ENCODE measurements around the gene RBM39. TPM values are rescaled to one million over a fixed set of nuclear protein-coding genes. Genes with fewer than 3 reads are reported as not detected.

RBM39 gene
- total RNA-seq, 2 experiments from 2014 or later, result 333 to 358 TPM

Other genes with a start within 250 kb of the RBM39 start
- not detected for gene C20orf173, start 212.6 kb downstream of the RBM39 start, total RNA-seq
- 100 to 1,000 TPM; 114 to 122 TPM for gene ERGIC3, start 200.2 kb downstream of the RBM39 start, total RNA-seq
- gene SPAG4, start 126.4 kb downstream of the RBM39 start, total RNA-seq, result 1 to 10 TPM; 2.6 to 5.0 TPM
- 100 to 1,000 TPM; 271 to 272 TPM for gene CPNE1, start 77.4 kb downstream of the RBM39 start, total RNA-seq
- 100 to 1,000 TPM; 112 to 119 TPM for gene RBM12, start 77.4 kb downstream of the RBM39 start, total RNA-seq
- gene NFS1, start 42.9 kb downstream of the RBM39 start, total RNA-seq, result 10 to 100 TPM; 32.7 to 34.7 TPM
- 100 to 1,000 TPM; 134 to 143 TPM for gene ROMO1, start 42.9 kb downstream of the RBM39 start, total RNA-seq
- gene PHF20, start 29.8 kb upstream of the RBM39 start, total RNA-seq, result 10 to 100 TPM; 53.6 to 61.5 TPM
- 10 to 100 TPM; 63.2 to 64.7 TPM for gene SCAND1, start 212.2 kb upstream of the RBM39 start, total RNA-seq
- 1 to 10 TPM; 4.9 to 6.1 TPM for gene CNBD2, start 226.3 kb upstream of the RBM39 start, total RNA-seq